ENCODE data around the gene RBMS2.

- TF ChIP-seq CTCF (IDR thresholded peaks at IDR 0.05) (no peak), MAX (IDR thresholded peaks at IDR 0.05; ENCODE audit: low read depth) (no peak), YY1 (IDR thresholded peaks at IDR 0.05; ENCODE audit: low read depth) (no peak), TAF1 (IDR thresholded peaks at IDR 0.05; ENCODE audit: borderline replicate concordance, low read depth, low read length) (no peak), CHD2 (IDR thresholded peaks at IDR 0.05; ENCODE audit: low read length, partially characterized antibody) (no peak), NRF1 (IDR thresholded peaks at IDR 0.05; ENCODE audit: low read depth, low read length) (no peak), POLR2AphosphoS5 (IDR thresholded peaks at IDR 0.05; ENCODE audit: low read depth, low read length) (no peak), GATA2 (CRISPR knock-in tag; IDR thresholded peaks at IDR 0.05) (no peak)
- TF ChIP-seq, protein P1, sequence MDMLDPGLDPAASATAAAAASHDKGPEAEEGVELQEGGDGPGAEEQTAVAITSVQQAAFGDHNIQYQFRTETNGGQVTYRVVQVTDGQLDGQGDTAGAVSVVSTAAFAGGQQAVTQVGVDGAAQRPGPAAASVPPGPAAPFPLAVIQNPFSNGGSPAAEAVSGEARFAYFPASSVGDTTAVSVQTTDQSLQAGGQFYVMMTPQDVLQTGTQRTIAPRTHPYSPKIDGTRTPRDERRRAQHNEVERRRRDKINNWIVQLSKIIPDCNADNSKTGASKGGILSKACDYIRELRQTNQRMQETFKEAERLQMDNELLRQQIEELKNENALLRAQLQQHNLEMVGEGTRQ (IDR thresholded peaks at IDR 0.05; ENCODE audit: borderline replicate concordance, low read depth, low read length), result no peak
- TF ChIP-seq, protein P2, sequence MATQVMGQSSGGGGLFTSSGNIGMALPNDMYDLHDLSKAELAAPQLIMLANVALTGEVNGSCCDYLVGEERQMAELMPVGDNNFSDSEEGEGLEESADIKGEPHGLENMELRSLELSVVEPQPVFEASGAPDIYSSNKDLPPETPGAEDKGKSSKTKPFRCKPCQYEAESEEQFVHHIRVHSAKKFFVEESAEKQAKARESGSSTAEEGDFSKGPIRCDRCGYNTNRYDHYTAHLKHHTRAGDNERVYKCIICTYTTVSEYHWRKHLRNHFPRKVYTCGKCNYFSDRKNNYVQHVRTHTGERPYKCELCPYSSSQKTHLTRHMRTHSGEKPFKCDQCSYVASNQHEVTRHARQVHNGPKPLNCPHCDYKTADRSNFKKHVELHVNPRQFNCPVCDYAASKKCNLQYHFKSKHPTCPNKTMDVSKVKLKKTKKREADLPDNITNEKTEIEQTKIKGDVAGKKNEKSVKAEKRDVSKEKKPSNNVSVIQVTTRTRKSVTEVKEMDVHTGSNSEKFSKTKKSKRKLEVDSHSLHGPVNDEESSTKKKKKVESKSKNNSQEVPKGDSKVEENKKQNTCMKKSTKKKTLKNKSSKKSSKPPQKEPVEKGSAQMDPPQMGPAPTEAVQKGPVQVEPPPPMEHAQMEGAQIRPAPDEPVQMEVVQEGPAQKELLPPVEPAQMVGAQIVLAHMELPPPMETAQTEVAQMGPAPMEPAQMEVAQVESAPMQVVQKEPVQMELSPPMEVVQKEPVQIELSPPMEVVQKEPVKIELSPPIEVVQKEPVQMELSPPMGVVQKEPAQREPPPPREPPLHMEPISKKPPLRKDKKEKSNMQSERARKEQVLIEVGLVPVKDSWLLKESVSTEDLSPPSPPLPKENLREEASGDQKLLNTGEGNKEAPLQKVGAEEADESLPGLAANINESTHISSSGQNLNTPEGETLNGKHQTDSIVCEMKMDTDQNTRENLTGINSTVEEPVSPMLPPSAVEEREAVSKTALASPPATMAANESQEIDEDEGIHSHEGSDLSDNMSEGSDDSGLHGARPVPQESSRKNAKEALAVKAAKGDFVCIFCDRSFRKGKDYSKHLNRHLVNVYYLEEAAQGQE (IDR thresholded peaks at IDR 0.05; ENCODE audit: low read depth, low read length), result no peak
These were observed 78.2 kb downstream of the RBMS2 start for GRCh38 chr12:56599797-56600196.
